RWPE2 (cell line): ENCODE measurements around the gene MAN1A2.
"Not testable (repeated sequence)": the region's sequence is repeated elsewhere in the genome, so short reads cannot be mapped to it uniquely, and the experiment has no call there.

Experiments used
- ATAC-seq: fragments of 200-7000 bp; cut with Tn5 transposase; 3 replicates; pipeline ENCODE4 v1.9.1; 2021; ENCODE audit warnings: low read depth
- DNase-seq: peaks from one replicate; pipeline ENCODE4 v3.0.0-alpha.2; 2020; ENCODE audit warnings: low spot score
- H3K27ac ChIP-seq: fragments of 450-650 bp; 2 replicates; pipeline ENCODE4 v1.5.1; 2017; ENCODE audit warnings: mild to moderate bottlenecking; ENCODE audit not compliant: poor library complexity, severe bottlenecking
- H3K27me3 ChIP-seq: fragments of 250-450 bp; sonication (Bioruptor Pico); 2 replicates; pipeline ENCODE4 v1.5.1; 2021; ENCODE audit warnings: mild to moderate bottlenecking, moderate library complexity; ENCODE audit not compliant: insufficient read depth, poor library complexity, severe bottlenecking
- H3K36me3 ChIP-seq: fragments of 250-450 bp; sonication (Bioruptor Pico); 2 replicates; pipeline ENCODE4 v1.5.1; 2020; ENCODE audit warnings: low read depth, mild to moderate bottlenecking, moderate library complexity
- H3K4me1 ChIP-seq: fragments of 250-450 bp; sonication (Bioruptor Pico); 2 replicates; pipeline ENCODE4 v1.5.1; 2021; ENCODE audit warnings: mild to moderate bottlenecking, moderate library complexity; ENCODE audit not compliant: insufficient read depth, poor library complexity, severe bottlenecking
- H3K4me3 ChIP-seq: fragments of 250-450 bp; sonication (Bioruptor Pico); 2 replicates; pipeline ENCODE4 v1.5.1; 2021; ENCODE audit warnings: mild to moderate bottlenecking, moderate library complexity; ENCODE audit not compliant: severe bottlenecking
- H3K9me3 ChIP-seq: fragments of 250-450 bp; sonication (Bioruptor Pico); 2 replicates; pipeline ENCODE4 v1.5.1; 2021; ENCODE audit warnings: mild to moderate bottlenecking, moderate library complexity; ENCODE audit not compliant: severe bottlenecking
- CTCF ChIP-seq: fragments of 450-650 bp; IDR thresholded peaks from one replicate; pipeline ENCODE4 v1.5.1; 2017; ENCODE audit warnings: mild to moderate bottlenecking, moderate library complexity; ENCODE audit not compliant: poor library complexity, severe bottlenecking

The MAN1A2 gene

GRCh38 chr1:117447661-117448060 lies 80.4 kb downstream of the MAN1A2 start:
- DNase-seq, result no peak
- Histone ChIP-seq H3K27ac (no peak overlapping the region), H3K9me3 (peaks cover 4% of the 10 kb centered on the region), H3K4me1 (peaks cover 10% of the 10 kb centered on the region), H3K36me3 (peaks cover 14% of the 10 kb centered on the region), H3K4me3 (no peak overlapping the region), H3K27me3 (no peaks in the 10 kb centered on the region)
- no peak for TF ChIP-seq CTCF
- no peak for ATAC-seq

- DNase-seq (no peak), ATAC-seq (no peak)
- no peak overlapping the region for H3K27ac ChIP-seq
- no peaks in the 10 kb centered on the region for H3K9me3 ChIP-seq
- peaks cover 6% of the 10 kb centered on the region; the same call in 1 of the 2 replicates for H3K36me3 ChIP-seq
- TF ChIP-seq CTCF, result no peak
- H3K4me1 ChIP-seq, result peaks cover 9% of the 10 kb centered on the region
- no peaks in the 10 kb centered on the region for H3K27me3 ChIP-seq
- no peak overlapping the region for H3K4me3 ChIP-seq
These were observed 85.0 kb downstream of the MAN1A2 start for GRCh38 chr1:117452216-117452615.

DNA sequence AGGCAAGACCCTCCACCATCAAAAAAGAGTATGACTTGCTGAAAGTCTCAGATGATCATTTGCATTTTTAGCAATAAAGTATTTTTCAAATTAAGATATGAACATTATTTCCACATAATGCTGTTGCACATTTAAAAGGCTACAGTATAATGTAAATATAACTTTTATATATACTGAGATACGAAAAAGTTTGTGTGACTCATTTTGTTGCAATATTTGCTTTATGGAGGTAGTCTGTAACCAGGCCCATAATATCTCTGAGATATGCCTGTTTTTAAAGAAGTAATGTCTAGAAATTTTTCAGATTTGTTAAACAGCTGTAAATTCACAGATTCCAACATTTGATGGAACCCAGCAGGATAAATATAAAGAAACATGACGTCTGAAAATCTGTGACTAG lies 86.7 kb downstream of the MAN1A2 start:
- no peak overlapping the region for H3K27ac ChIP-seq
- H3K36me3 ChIP-seq, result no peaks in the 10 kb centered on the region
- no peak for ATAC-seq
- no peaks in the 10 kb centered on the region for H3K4me1 ChIP-seq
- no peak overlapping the region for H3K4me3 ChIP-seq
- H3K9me3 ChIP-seq, result no peaks in the 10 kb centered on the region
- no peaks in the 10 kb centered on the region for H3K27me3 ChIP-seq
- TF ChIP-seq CTCF, result no peak
- DNase-seq, result no peak

GRCh38 chr1:117458410-117458809 lies 91.2 kb downstream of the MAN1A2 start:
- not testable (repeated sequence) for H3K27ac ChIP-seq, H3K4me3 ChIP-seq, H3K9me3 ChIP-seq, H3K36me3 ChIP-seq, H3K27me3 ChIP-seq, H3K4me1 ChIP-seq, DNase-seq, ATAC-seq

DNA sequence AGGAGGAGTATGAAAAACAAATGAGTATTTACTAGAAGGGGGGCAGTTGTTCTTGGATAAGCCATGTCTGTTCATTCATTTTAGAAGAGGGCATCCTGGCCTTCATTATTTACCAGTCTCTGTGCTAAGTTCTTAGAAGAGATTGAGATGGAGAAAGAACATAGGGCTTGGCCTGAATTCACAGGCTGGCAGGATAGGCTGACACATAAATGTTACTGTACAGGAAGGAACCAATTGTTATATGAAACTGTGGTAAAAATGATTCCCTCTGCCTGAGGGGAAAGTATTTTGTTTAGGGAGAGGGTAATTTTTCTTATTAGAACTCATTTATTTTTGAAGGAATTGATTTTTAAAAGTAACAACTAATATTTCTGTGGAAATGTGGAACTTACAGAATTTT lies 99.5 kb downstream of the MAN1A2 start:
- TF ChIP-seq CTCF, result no peak
- peak; percentile 53; the same call in 1 of the 3 replicates for ATAC-seq
- Histone ChIP-seq H3K27ac (no peak overlapping the region), H3K36me3 (no peaks in the 10 kb centered on the region), H3K27me3 (no peaks in the 10 kb centered on the region), H3K4me3 (no peak overlapping the region), H3K9me3 (no peaks in the 10 kb centered on the region), H3K4me1 (peaks cover 8% of the 10 kb centered on the region)
- DNase-seq, result no peak
